HepG2 (cell line): ENCODE results near the gene STN1. TPM values are rescaled to one million over a fixed set of nuclear protein-coding genes. Genes with fewer than 3 reads are reported as not detected.
A peak's percentile ranks its signal among the peaks of the same experiment; 100 is the strongest.

ENCODE experiments used
- BHLHE40 ChIP-seq: IDR thresholded peaks from 2 replicates; pipeline ENCODE4 v1.6.1; 2011; ENCODE audit warnings: low read length, improper control_type of control experiment
- CREB1 ChIP-seq, 2 experiments: fragments of 450-650 bp in 1 of 2; IDR thresholded peaks; 2 replicates each; pipeline ENCODE4 v1.6.1; 2016 to 2017; ENCODE audit warnings: control low read depth in 1 of 2, mild to moderate bottlenecking in 1 of 2, missing compliant biosample characterization in 1 of 2, missing genetic modification characterization in 1 of 2
- DNMT1 ChIP-seq: sonication (generic); formaldehyde crosslinking; IDR thresholded peaks from 2 replicates; pipeline ENCODE4 v1.5.1; 2020; ENCODE audit warnings: mild to moderate bottlenecking, missing genetic modification reagents
- DNMT3B ChIP-seq: conservative IDR thresholded peaks from 2 replicates; pipeline ENCODE4 v1.6.1; 2016; ENCODE audit warnings: missing biosample characterization, control low read depth
- HMG20A ChIP-seq: IDR thresholded peaks from 2 replicates; pipeline ENCODE4 v1.6.1; 2016; ENCODE audit warnings: borderline replicate concordance
- HNRNPLL ChIP-seq: fragments of 200-400 bp; formaldehyde crosslinking; IDR thresholded peaks from 2 replicates; pipeline ENCODE4 v1.6.1; 2017; ENCODE audit warnings: mild to moderate bottlenecking, low read depth, low read length; ENCODE audit not compliant: poor library complexity, severe bottlenecking
- IRF2 ChIP-seq: IDR thresholded peaks from 2 replicates; pipeline ENCODE4 v1.6.1; 2018; ENCODE audit warnings: missing genetic modification reagents, missing compliant biosample characterization
- NFYC ChIP-seq: IDR thresholded peaks from 2 replicates; pipeline ENCODE4 v1.6.1; 2016; ENCODE audit warnings: missing genetic modification reagents, missing compliant biosample characterization
- NR1H2 ChIP-seq: sonication (generic); formaldehyde crosslinking; IDR thresholded peaks from 2 replicates; pipeline ENCODE4 v1.8.1; 2022; ENCODE audit warnings: low read depth, missing genetic modification reagents, borderline replicate concordance
- PCBP1 ChIP-seq: fragments of 200-400 bp; formaldehyde crosslinking; IDR thresholded peaks from 2 replicates; pipeline ENCODE4 v1.6.1; 2017; ENCODE audit warnings: mild to moderate bottlenecking, low read depth, low read length, borderline replicate concordance
- RXRA ChIP-seq: sonication (generic); formaldehyde crosslinking; IDR thresholded peaks from 2 replicates; pipeline ENCODE4 v1.5.1; 2020; ENCODE audit warnings: missing genetic modification reagents
- SP140L ChIP-seq: sonication (generic); formaldehyde crosslinking; IDR thresholded peaks from 2 replicates; pipeline ENCODE4 v1.4.0; 2020; ENCODE audit warnings: missing genetic modification reagents, borderline replicate concordance
- SRSF4 ChIP-seq: fragments of 200-400 bp; formaldehyde crosslinking; IDR thresholded peaks from one replicate; pipeline ENCODE4 v1.6.1; 2018; ENCODE audit warnings: mild to moderate bottlenecking, low read depth, low read length, moderate library complexity; ENCODE audit not compliant: poor library complexity, severe bottlenecking
- STAG1 ChIP-seq: sonication (generic); formaldehyde crosslinking; IDR thresholded peaks from 2 replicates; pipeline ENCODE4 v1.4.0; 2020; ENCODE audit warnings: missing genetic modification reagents
- TFAP4 ChIP-seq: sonication (generic); IDR thresholded peaks from 2 replicates; pipeline ENCODE4 v1.6.1; 2016; ENCODE audit warnings: low read depth, borderline replicate concordance
- ZFP1 ChIP-seq: IDR thresholded peaks from 2 replicates; pipeline ENCODE4 v1.6.1; 2016
- ZKSCAN8 ChIP-seq: IDR thresholded peaks from 2 replicates; pipeline ENCODE4 v1.6.1; 2016; ENCODE audit warnings: borderline replicate concordance, missing genetic modification reagents, missing compliant biosample characterization
- ZNF251 ChIP-seq: sonication (generic); formaldehyde crosslinking; IDR thresholded peaks from 2 replicates; pipeline ENCODE4 v1.9.0; 2021; ENCODE audit warnings: mild to moderate bottlenecking, missing genetic modification reagents
- ZNF383 ChIP-seq: sonication (generic); formaldehyde crosslinking; IDR thresholded peaks from 2 replicates; pipeline ENCODE4 v1.4.0; 2020; ENCODE audit warnings: missing genetic modification reagents, mild to moderate bottlenecking, borderline replicate concordance
- ZNF441 ChIP-seq: sonication (generic); formaldehyde crosslinking; IDR thresholded peaks from 2 replicates; pipeline ENCODE4 v1.7.0; 2021; ENCODE audit warnings: missing genetic modification reagents, borderline replicate concordance
- ZNF678 ChIP-seq: sonication (generic); formaldehyde crosslinking; IDR thresholded peaks from 2 replicates; pipeline ENCODE4 v1.4.0; 2020; ENCODE audit warnings: mild to moderate bottlenecking, missing genetic modification reagents
- ZNF709 ChIP-seq: sonication (generic); formaldehyde crosslinking; IDR thresholded peaks from 2 replicates; pipeline ENCODE4 v1.5.0; 2020; ENCODE audit warnings: mild to moderate bottlenecking, missing genetic modification reagents
- ZNF747 ChIP-seq: sonication (generic); formaldehyde crosslinking; IDR thresholded peaks from 2 replicates; pipeline ENCODE4 v1.8.1; 2023; ENCODE audit warnings: missing genetic modification reagents, mild to moderate bottlenecking, borderline replicate concordance
- ZNF761 ChIP-seq: sonication (generic); formaldehyde crosslinking; conservative IDR thresholded peaks from 2 replicates; pipeline ENCODE4 v1.4.0; 2020; ENCODE audit warnings: mild to moderate bottlenecking, missing genetic modification reagents
- ZNF781 ChIP-seq: sonication (generic); formaldehyde crosslinking; IDR thresholded peaks from 2 replicates; pipeline ENCODE4 v1.5.1; 2020; ENCODE audit warnings: borderline replicate concordance, mild to moderate bottlenecking, missing genetic modification reagents; ENCODE audit errors: not compliant biosample characterization
- ZNF891 ChIP-seq: sonication (generic); formaldehyde crosslinking; IDR thresholded peaks from 2 replicates; pipeline ENCODE4 v1.5.0; 2020; ENCODE audit warnings: mild to moderate bottlenecking, missing genetic modification reagents
- polyA plus RNA-seq, 8 experiments: library from polyadenylated mRNA; depleted of rRNA in 3 of 8; stranded (reverse) in 7 of 8; unstranded in 1 of 8; fragments of >200 nt; fragmentation: Illumina TruSeq in 4 of 8; extraction: Trizol in 4 of 8; gene quantifications; 2 replicates each; pipeline versions ENCODE4 v1.2.1 to v1.2.3, GENCODE V29; 2011 to 2016; ENCODE audit warnings: low read depth in 4 of 8, missing spikeins in 1 of 8, mixed read lengths in 1 of 8; ENCODE audit not compliant: insufficient read depth in 1 of 8
- total RNA-seq, 5 experiments: library from RNA; depleted of rRNA; stranded (reverse); fragments of >200 nt; fragmentation: Illumina TruSeq; extraction: Trizol; gene quantifications; 2 replicates each; pipeline ENCODE4 v1.2.3, GENCODE V29; 2016; ENCODE audit warnings: low read depth in 1 of 5
- TF ChIP-seq, protein P1 (sequence below): sonication (generic); formaldehyde crosslinking; IDR thresholded peaks from 2 replicates; pipeline ENCODE4 v1.4.0; 2020; ENCODE audit warnings: mild to moderate bottlenecking, missing genetic modification reagents
- TF ChIP-seq, protein P2 (sequence below): sonication (generic); formaldehyde crosslinking; IDR thresholded peaks from 2 replicates; pipeline ENCODE4 v1.5.0; 2020; ENCODE audit warnings: missing genetic modification reagents

Gene STN1
- total and polyA plus RNA-seq, 2 of the 13 experiments (the other 11 are each of a cell fraction or from before 2014, with no cell fraction given), result 17.6 to 22.7 TPM

DNA sequence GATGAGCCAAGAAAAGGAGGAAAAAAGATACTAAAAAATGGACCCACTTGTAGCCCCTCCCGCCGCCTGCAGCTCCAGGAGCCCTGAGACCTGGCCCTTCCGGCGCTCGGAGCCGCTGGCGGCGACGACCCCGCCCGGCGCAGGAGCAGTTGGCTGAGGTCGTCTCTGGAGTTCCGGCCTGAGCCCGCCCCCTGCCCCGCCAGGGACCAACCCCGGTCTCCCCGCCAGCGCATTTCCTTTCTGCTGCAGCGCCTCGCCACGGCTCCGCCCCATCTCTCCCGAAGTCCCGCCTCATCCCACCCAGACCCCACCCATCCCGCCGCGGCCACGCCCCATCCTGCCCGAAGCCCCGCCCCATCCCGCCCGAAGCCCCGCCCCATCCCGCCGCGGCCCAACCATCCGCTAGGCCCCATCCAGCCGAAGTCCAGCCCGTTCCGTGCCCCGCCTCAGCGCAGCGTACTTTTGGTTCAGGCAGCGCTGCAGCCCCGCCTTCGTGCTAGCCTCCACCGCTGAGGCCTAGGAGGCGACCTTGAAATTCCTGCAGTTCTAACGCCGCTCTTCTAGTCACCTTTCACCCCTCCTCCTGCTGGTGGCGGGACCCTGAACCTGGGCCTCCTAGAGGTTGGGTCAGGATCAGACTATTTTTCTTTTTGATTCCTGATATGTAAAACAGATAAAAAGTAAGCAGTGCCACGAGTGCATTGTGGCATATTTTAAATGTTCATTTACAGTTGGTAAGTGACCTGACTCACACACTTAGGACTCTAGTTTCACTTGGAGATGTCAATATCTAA, at the start of gene STN1 (continued):
- TF ChIP-seq ZNF781 (CRISPR knock-in tag), result no peak
- no peak for TF ChIP-seq STAG1 (CRISPR knock-in tag)
- TF ChIP-seq, protein P1, sequence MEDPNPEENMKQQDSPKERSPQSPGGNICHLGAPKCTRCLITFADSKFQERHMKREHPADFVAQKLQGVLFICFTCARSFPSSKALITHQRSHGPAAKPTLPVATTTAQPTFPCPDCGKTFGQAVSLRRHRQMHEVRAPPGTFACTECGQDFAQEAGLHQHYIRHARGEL (CRISPR knock-in tag), result no peak
- TF ChIP-seq PCBP1, result no peak
- no peak for TF ChIP-seq ZFP1 (CRISPR knock-in tag)
- TF ChIP-seq, protein P2, sequence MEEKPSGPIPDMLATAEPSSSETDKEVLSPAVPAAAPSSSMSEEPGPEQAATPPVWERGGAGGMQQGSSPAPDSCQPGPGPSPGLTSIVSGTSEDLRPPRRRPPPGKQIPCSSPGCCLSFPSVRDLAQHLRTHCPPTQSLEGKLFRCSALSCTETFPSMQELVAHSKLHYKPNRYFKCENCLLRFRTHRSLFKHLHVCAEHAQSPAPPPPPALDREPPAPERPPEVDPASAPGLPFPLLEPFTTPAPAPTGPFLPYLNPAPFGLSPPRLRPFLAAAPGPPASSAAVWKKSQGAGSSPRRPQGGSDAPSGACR, result no peak
- peak; percentile 43 for TF ChIP-seq HNRNPLL
- TF ChIP-seq NFYC (CRISPR knock-in tag), result peak; percentile 62
- peak; percentile 14; the same call in 1 of the 2 replicates for TF ChIP-seq HMG20A
- TF ChIP-seq SP140L (CRISPR knock-in tag), result no peak
- TF ChIP-seq ZNF709 (CRISPR knock-in tag), result no peak; the same call in 1 of the 2 replicates
- TF ChIP-seq ZNF678 (CRISPR knock-in tag), result no peak
- TF ChIP-seq ZNF761 (CRISPR knock-in tag), result peak; percentile 47; the same call in 1 of the 2 replicates
- no peak for TF ChIP-seq BHLHE40
- no peak for TF ChIP-seq DNMT3B (CRISPR knock-in tag)
- TF ChIP-seq ZNF747, result no peak
- TF ChIP-seq IRF2, result peak; percentile 82
- TF ChIP-seq ZNF251 (CRISPR knock-in tag), result no peak
- no peak for TF ChIP-seq ZNF891 (CRISPR knock-in tag)
- TF ChIP-seq NR1H2, result no peak
- no peak for TF ChIP-seq CREB1 (IDR thresholded peaks at IDR 0.05)
- TF ChIP-seq CREB1 (CRISPR knock-in tag; IDR thresholded peaks at IDR 0.05), result no peak; the same call in 1 of the 2 replicates
- TF ChIP-seq ZNF383 (CRISPR knock-in tag), result no peak
- TF ChIP-seq TFAP4, result peak; percentile 33; the same call in 1 of the 2 replicates
- 0 out of 2 replicates have a peak, but pooled peaks have one; percentile 63 for TF ChIP-seq ZKSCAN8 (CRISPR knock-in tag)
- TF ChIP-seq SRSF4, result no peak
- TF ChIP-seq ZNF441 (CRISPR knock-in tag), result peak; percentile 56; the same call in 1 of the 2 replicates
- peak; percentile 69 for TF ChIP-seq RXRA
- no peak for TF ChIP-seq DNMT1 (CRISPR knock-in tag)
